Brain microvascular endothelial cell (primary cell): ENCODE results near the gene RFT1.

Source experiments
- DNase-seq: peaks from one replicate; pipeline ENCODE4 v3.0.0-alpha.2; 2020
- H3K27ac ChIP-seq: fragments of 250-450 bp; sonication (Bioruptor Pico); 2 replicates; pipeline ENCODE4 v1.5.1; 2020; ENCODE audit warnings: mild to moderate bottlenecking, moderate library complexity
- H3K27me3 ChIP-seq: fragments of 250-450 bp; sonication (Bioruptor Pico); replicated peaks from 2 replicates; pipeline ENCODE4 v1.5.1; 2020; ENCODE audit warnings: mild to moderate bottlenecking
- H3K36me3 ChIP-seq: fragments of 250-450 bp; sonication (Bioruptor Pico); replicated peaks from 2 replicates; pipeline ENCODE4 v1.5.1; 2020; ENCODE audit warnings: mild to moderate bottlenecking
- H3K4me3 ChIP-seq: 2 replicates; pipeline ENCODE4 v1.5.1; 2011; ENCODE audit warnings: low read depth, mild to moderate bottlenecking, control low read depth, low read length, moderate library complexity
- in situ Hi-C: cut with HindIII; loops from 2 replicates; pipeline ENCODE4 v1.10.0; 2017; ENCODE audit warnings: low sequenced_read_pairs, low pct_ligation_motif_present
- TF ChIP-seq, protein P1 (sequence below): IDR thresholded peaks from 2 replicates; pipeline ENCODE4 v1.5.1; 2011; ENCODE audit warnings: low read depth, mild to moderate bottlenecking, moderate library complexity, low read length, control low read depth, inconsistent platforms; ENCODE audit errors: missing control alignments

The RFT1 gene

GRCh38 chr3:53081318-53081717 lies 48.9 kb downstream of the RFT1 start:
- in situ Hi-C loops: no loop called here
- no peaks in the 10 kb centered on the region for H3K36me3 ChIP-seq
- no peak overlapping the region for H3K4me3 ChIP-seq
- no peak for DNase-seq
- TF ChIP-seq, protein P1, sequence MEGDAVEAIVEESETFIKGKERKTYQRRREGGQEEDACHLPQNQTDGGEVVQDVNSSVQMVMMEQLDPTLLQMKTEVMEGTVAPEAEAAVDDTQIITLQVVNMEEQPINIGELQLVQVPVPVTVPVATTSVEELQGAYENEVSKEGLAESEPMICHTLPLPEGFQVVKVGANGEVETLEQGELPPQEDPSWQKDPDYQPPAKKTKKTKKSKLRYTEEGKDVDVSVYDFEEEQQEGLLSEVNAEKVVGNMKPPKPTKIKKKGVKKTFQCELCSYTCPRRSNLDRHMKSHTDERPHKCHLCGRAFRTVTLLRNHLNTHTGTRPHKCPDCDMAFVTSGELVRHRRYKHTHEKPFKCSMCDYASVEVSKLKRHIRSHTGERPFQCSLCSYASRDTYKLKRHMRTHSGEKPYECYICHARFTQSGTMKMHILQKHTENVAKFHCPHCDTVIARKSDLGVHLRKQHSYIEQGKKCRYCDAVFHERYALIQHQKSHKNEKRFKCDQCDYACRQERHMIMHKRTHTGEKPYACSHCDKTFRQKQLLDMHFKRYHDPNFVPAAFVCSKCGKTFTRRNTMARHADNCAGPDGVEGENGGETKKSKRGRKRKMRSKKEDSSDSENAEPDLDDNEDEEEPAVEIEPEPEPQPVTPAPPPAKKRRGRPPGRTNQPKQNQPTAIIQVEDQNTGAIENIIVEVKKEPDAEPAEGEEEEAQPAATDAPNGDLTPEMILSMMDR: no peak
- H3K27ac ChIP-seq: no peak overlapping the region
- H3K27me3 ChIP-seq: no peaks in the 10 kb centered on the region

DNA sequence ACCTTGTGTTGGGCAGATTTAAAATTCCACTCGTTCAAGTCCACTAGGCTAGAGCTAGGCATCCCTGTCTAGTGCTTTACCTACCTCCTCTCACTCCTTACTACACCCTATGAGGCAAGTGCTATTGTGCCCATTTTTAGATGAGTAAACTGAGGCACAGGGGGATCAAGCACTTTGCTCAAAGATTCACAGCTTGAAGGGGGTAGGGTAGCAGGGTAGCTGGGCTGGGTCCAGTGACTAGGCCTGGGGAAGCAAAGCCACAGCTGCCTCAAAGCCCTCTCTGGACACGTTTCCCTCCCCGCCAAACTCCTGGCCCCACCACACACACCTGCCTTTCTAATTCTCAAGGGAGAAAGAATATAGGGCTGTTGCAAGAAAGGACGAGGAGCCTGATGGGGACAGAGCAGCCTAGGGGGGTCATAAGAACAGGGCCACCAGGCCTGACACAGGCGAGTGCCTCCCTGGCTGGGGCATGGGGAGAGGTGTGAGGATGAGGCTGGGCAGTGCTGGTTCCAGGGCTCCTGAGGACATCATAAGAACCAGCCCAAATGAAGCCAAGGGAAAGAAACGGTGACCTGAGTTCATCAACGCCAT lies 49.5 kb downstream of the RFT1 start:
- Histone ChIP-seq H3K27ac (no peak overlapping the region), H3K27me3 (no peaks in the 10 kb centered on the region), H3K36me3 (no peaks in the 10 kb centered on the region), H3K4me3 (no peak overlapping the region)
- in situ Hi-C loops: no loop called here
- TF ChIP-seq, protein P1: no peak
- DNase-seq: no peak

DNA sequence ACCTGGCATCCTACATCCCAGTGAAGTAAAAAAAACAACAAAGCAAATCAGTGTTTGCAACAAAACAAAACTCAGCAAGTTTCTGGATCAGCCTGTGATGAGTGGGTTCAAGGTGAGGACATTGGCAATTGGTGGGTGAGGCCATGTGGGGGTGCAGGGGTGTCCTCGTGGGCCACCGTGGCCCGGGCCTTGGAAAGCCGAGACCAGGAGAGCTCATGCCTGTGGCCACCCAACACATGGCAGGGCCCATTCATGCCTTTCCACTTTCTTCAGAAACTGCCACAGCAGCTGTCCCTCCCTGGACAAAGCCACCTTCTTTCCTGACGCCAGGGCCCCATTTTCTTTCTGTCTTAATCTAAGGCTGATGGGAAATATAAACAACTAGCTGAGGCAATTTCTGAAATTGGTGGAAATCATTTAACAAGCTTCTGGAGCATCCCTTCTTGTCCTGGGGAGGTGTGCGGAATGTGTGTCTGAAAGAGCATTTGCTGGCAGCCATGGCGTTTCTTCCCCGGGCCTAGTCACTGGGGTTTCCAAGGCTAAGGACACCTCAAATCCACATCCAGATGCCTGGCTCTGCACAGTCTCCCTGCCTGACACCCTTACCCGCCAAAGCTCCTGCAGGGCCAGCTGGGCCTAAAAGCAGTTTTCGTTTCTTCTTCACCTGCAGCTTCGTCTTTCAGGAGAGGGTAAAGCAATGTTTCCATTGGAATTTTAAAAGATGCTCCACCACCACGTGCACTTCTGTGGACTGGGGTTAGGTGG lies 50.3 kb downstream of the RFT1 start:
- no peaks in the 10 kb centered on the region for H3K27me3 ChIP-seq
- DNase-seq: no peak
- no peaks in the 10 kb centered on the region for H3K36me3 ChIP-seq
- no peak overlapping the region for H3K27ac ChIP-seq
- TF ChIP-seq, protein P1: no peak
- in situ Hi-C loops: no loop called here
- H3K4me3 ChIP-seq: no peak overlapping the region

GRCh38 chr3:53079147-53079546 lies 51.1 kb downstream of the RFT1 start:
- no peak overlapping the region for H3K27ac ChIP-seq
- no peak for DNase-seq
- TF ChIP-seq, protein P1: no peak
- H3K4me3 ChIP-seq: no peak overlapping the region
- H3K27me3 ChIP-seq: no peaks in the 10 kb centered on the region
- no peaks in the 10 kb centered on the region for H3K36me3 ChIP-seq
- in situ Hi-C loops: no loop called here

- H3K36me3 ChIP-seq: no peaks in the 10 kb centered on the region
- no peak overlapping the region for H3K27ac ChIP-seq
- TF ChIP-seq, protein P1: no peak
- DNase-seq: no peak
- no peak overlapping the region for H3K4me3 ChIP-seq
- in situ Hi-C loops: no loop called here
- H3K27me3 ChIP-seq: no peaks in the 10 kb centered on the region
Measured at GRCh38 chr3:53078656-53079055, 51.6 kb downstream of the RFT1 start.
